WTC11 (cell line): ENCODE measurements around the gene LUC7L. TPM values are rescaled to one million over a fixed set of nuclear protein-coding genes. Genes with fewer than 3 reads are reported as not detected.

Source experiments
- ATAC-seq: fragments of 200-7000 bp; cut with Tn5 transposase; 2 replicates; pipeline ENCODE4 v1.10.0; 2021; ENCODE audit warnings: mild to moderate bottlenecking, moderate library complexity
- CTCF ChIA-PET: fragments of 300-600 bp; sonication (Branson Sonifier 250); formaldehyde crosslinking; loops from one replicate; lab custom pipeline; 2021; ENCODE audit warnings: antibody characterized with exemption; lab: Charles Lee
- POLR2A ChIA-PET: fragments of 350-600 bp; sonication (Branson Sonifier 250); formaldehyde crosslinking; loops from one replicate; lab custom pipeline; 2021; ENCODE audit warnings: antibody characterized with exemption; lab: Charles Lee
- DNase-seq: peaks from one replicate; pipeline ENCODE4 v3.0.0; 2021; ENCODE audit warnings: low spot score
- H3K27ac Mint-ChIP-seq: 2 replicates; pipeline ENCODE4 v1.8.0; 2021; ENCODE audit warnings: mixed read lengths
- H3K27me3 Mint-ChIP-seq: 2 replicates; pipeline ENCODE4 v1.8.0; 2021; ENCODE audit warnings: low read depth, mild to moderate bottlenecking, moderate library complexity, mixed read lengths
- H3K36me3 Mint-ChIP-seq: 2 replicates; pipeline ENCODE4 v1.8.0; 2021; ENCODE audit warnings: mixed read lengths
- H3K4me1 Mint-ChIP-seq: 2 replicates; pipeline ENCODE4 v1.8.0; 2022; ENCODE audit warnings: mixed read lengths
- H3K4me3 Mint-ChIP-seq: 2 replicates; pipeline ENCODE4 v1.8.0; 2021; ENCODE audit warnings: mild to moderate bottlenecking, moderate library complexity, mixed read lengths
- H3K9me3 Mint-ChIP-seq: 2 replicates; pipeline ENCODE4 v1.8.0; 2021; ENCODE audit warnings: mixed read lengths
- ATF2 ChIP-seq: sonication (generic); formaldehyde crosslinking; IDR thresholded peaks from 2 replicates; pipeline ENCODE4 v1.8.1; 2022; ENCODE audit warnings: low read depth, missing genetic modification reagents, borderline replicate concordance
- CBFB ChIP-seq: sonication (generic); formaldehyde crosslinking; IDR thresholded peaks from 2 replicates; pipeline ENCODE4 v1.8.1; 2022; ENCODE audit warnings: mild to moderate bottlenecking, low read depth, missing genetic modification reagents
- CTCF ChIP-seq: fragments of 200-600 bp; IDR thresholded peaks from 2 replicates; pipeline ENCODE4 v1.8.0; 2022; ENCODE audit warnings: antibody characterized with exemption
- ELF4 ChIP-seq: sonication (generic); formaldehyde crosslinking; IDR thresholded peaks from 2 replicates; pipeline ENCODE4 v1.8.1; 2022; ENCODE audit warnings: low read depth, mild to moderate bottlenecking, moderate library complexity, missing genetic modification reagents
- FOXK1 ChIP-seq: sonication (generic); formaldehyde crosslinking; IDR thresholded peaks from 2 replicates; pipeline ENCODE4 v1.8.0; 2022; ENCODE audit warnings: mild to moderate bottlenecking, moderate library complexity, missing genetic modification reagents
- GRHL2 ChIP-seq: fragments of 250-450 bp; sonication (Bioruptor Pico); IDR thresholded peaks from 2 replicates; pipeline ENCODE4 v1.8.0; 2022; ENCODE audit warnings: mild to moderate bottlenecking, moderate library complexity; ENCODE audit not compliant: insufficient replicate concordance, severe bottlenecking
- GTF2I ChIP-seq: fragments of 250-450 bp; sonication (Bioruptor Pico); conservative IDR thresholded peaks from 2 replicates; pipeline ENCODE4 v1.4.0; 2021; ENCODE audit warnings: mild to moderate bottlenecking
- JAZF1 ChIP-seq: fragments of 250-450 bp; sonication (Bioruptor Pico); IDR thresholded peaks from 2 replicates; pipeline ENCODE4 v1.9.0; 2021; ENCODE audit warnings: moderate library complexity, mild to moderate bottlenecking, inconsistent platforms
- MAX ChIP-seq: sonication (generic); formaldehyde crosslinking; IDR thresholded peaks from 2 replicates; pipeline ENCODE4 v1.8.0; 2022; ENCODE audit warnings: mild to moderate bottlenecking, missing genetic modification reagents
- PRDM15 ChIP-seq: sonication (generic); formaldehyde crosslinking; IDR thresholded peaks from 2 replicates; pipeline ENCODE4 v1.8.0; 2022; ENCODE audit warnings: missing genetic modification reagents
- TCF7 ChIP-seq: sonication (generic); formaldehyde crosslinking; IDR thresholded peaks from 2 replicates; pipeline ENCODE4 v1.8.0; 2022; ENCODE audit warnings: mild to moderate bottlenecking, low read depth, missing genetic modification reagents, moderate library complexity
- TEAD1 ChIP-seq: sonication (generic); formaldehyde crosslinking; IDR thresholded peaks from 2 replicates; pipeline ENCODE4 v1.8.0; 2022; ENCODE audit warnings: mild to moderate bottlenecking, missing genetic modification reagents
- ZBTB21 ChIP-seq: sonication (generic); formaldehyde crosslinking; IDR thresholded peaks from 2 replicates; pipeline ENCODE4 v1.8.1; 2023; ENCODE audit warnings: mild to moderate bottlenecking, missing genetic modification reagents, borderline replicate concordance
- ZNF317 ChIP-seq: sonication (generic); formaldehyde crosslinking; IDR thresholded peaks from 2 replicates; pipeline ENCODE4 v1.8.1; 2023; ENCODE audit warnings: low read depth, mild to moderate bottlenecking, moderate library complexity, missing genetic modification reagents, borderline replicate concordance
- ZNF396 ChIP-seq: fragments of 250-450 bp; sonication (Bioruptor Pico); IDR thresholded peaks from 2 replicates; pipeline ENCODE4 v1.8.0; 2021; ENCODE audit warnings: mild to moderate bottlenecking, moderate library complexity, borderline replicate concordance
- ZNF512 ChIP-seq: sonication (generic); formaldehyde crosslinking; IDR thresholded peaks from 2 replicates; pipeline ENCODE4 v1.8.1; 2022; ENCODE audit warnings: missing genetic modification reagents, borderline replicate concordance
- total RNA-seq: library from RNA; stranded (reverse); gene quantifications from 3 replicates; pipeline ENCODE4 v1.2.3, GENCODE V29; 2021
- TF ChIP-seq, protein P1 (sequence below): fragments of 250-450 bp; sonication (Bioruptor Pico); IDR thresholded peaks from 2 replicates; pipeline ENCODE4 v2.1.2; 2022; ENCODE audit warnings: mild to moderate bottlenecking, moderate library complexity
- TF ChIP-seq, protein P2 (sequence below): fragments of 250-450 bp; sonication (Bioruptor Pico); IDR thresholded peaks from 2 replicates; pipeline ENCODE4 v1.9.0; 2021; ENCODE audit warnings: mild to moderate bottlenecking, borderline replicate concordance

LUC7L gene
- total RNA-seq, 1 experiment from 2014 or later = 111 TPM

GRCh38 chr16:270381-271255, 41.4 kb upstream of the LUC7L start:
- ChIA-PET CTCF (no interaction called here), POLR2A (no interaction called here)
- Mint-ChIP-seq H3K9me3 (no peaks in the 10 kb centered on the region), H3K27me3 (peaks cover 17% of the 10 kb centered on the region), H3K4me1 (no peaks in the 10 kb centered on the region), H3K4me3 (no peak overlapping the region), H3K36me3 (no peaks in the 10 kb centered on the region), H3K27ac (no peak overlapping the region)
- ATAC-seq = no peak
- no peak for TF ChIP-seq JAZF1
- no peak for TF ChIP-seq ZNF396
- no peak for TF ChIP-seq PRDM15
- no peak for TF ChIP-seq ZBTB21 (CRISPR knock-in tag)
- no peak for TF ChIP-seq FOXK1 (CRISPR knock-in tag)
- TF ChIP-seq, protein P1, sequence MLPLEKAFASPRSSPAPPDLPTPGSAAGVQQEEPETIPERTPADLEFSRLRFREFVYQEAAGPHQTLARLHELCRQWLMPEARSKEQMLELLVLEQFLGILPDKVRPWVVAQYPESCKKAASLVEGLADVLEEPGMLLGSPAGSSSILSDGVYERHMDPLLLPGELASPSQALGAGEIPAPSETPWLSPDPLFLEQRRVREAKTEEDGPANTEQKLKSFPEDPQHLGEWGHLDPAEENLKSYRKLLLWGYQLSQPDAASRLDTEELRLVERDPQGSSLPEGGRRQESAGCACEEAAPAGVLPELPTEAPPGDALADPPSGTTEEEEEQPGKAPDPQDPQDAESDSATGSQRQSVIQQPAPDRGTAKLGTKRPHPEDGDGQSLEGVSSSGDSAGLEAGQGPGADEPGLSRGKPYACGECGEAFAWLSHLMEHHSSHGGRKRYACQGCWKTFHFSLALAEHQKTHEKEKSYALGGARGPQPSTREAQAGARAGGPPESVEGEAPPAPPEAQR (CRISPR knock-in tag) = no peak
- TF ChIP-seq, protein P2, sequence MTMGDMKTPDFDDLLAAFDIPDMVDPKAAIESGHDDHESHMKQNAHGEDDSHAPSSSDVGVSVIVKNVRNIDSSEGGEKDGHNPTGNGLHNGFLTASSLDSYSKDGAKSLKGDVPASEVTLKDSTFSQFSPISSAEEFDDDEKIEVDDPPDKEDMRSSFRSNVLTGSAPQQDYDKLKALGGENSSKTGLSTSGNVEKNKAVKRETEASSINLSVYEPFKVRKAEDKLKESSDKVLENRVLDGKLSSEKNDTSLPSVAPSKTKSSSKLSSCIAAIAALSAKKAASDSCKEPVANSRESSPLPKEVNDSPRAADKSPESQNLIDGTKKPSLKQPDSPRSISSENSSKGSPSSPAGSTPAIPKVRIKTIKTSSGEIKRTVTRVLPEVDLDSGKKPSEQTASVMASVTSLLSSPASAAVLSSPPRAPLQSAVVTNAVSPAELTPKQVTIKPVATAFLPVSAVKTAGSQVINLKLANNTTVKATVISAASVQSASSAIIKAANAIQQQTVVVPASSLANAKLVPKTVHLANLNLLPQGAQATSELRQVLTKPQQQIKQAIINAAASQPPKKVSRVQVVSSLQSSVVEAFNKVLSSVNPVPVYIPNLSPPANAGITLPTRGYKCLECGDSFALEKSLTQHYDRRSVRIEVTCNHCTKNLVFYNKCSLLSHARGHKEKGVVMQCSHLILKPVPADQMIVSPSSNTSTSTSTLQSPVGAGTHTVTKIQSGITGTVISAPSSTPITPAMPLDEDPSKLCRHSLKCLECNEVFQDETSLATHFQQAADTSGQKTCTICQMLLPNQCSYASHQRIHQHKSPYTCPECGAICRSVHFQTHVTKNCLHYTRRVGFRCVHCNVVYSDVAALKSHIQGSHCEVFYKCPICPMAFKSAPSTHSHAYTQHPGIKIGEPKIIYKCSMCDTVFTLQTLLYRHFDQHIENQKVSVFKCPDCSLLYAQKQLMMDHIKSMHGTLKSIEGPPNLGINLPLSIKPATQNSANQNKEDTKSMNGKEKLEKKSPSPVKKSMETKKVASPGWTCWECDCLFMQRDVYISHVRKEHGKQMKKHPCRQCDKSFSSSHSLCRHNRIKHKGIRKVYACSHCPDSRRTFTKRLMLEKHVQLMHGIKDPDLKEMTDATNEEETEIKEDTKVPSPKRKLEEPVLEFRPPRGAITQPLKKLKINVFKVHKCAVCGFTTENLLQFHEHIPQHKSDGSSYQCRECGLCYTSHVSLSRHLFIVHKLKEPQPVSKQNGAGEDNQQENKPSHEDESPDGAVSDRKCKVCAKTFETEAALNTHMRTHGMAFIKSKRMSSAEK (CRISPR knock-in tag) = no peak
- TF ChIP-seq ZNF317 = no peak
- no peak for TF ChIP-seq GRHL2
- TF ChIP-seq GTF2I (CRISPR knock-in tag) = no peak
- TF ChIP-seq TCF7 (CRISPR knock-in tag) = no peak
- no peak for TF ChIP-seq TEAD1 (CRISPR knock-in tag)
- no peak for TF ChIP-seq ZNF512
- no peak for TF ChIP-seq MAX (CRISPR knock-in tag)
- TF ChIP-seq ATF2 = no peak
- TF ChIP-seq CBFB (CRISPR knock-in tag) = no peak
- no peak for TF ChIP-seq ELF4
- no peak for TF ChIP-seq CTCF
- no peak for DNase-seq
